NT2/D1 (cell line): ENCODE measurements around the gene CD300H.
"Not testable (repeated sequence)": the region's sequence is repeated elsewhere in the genome, so short reads cannot be mapped to it uniquely, and the experiment has no call there.

Experiments
- SUZ12 ChIP-seq: IDR thresholded peaks from 2 replicates; pipeline ENCODE4 v1.6.1; 2011; ENCODE audit not compliant: insufficient read length, insufficient read depth; ENCODE audit errors: extremely low read depth
- YY1 ChIP-seq: IDR thresholded peaks from 2 replicates; pipeline ENCODE4 v1.6.1; 2011; ENCODE audit not compliant: insufficient read length, insufficient read depth
- ZNF274 ChIP-seq: IDR thresholded peaks from 2 replicates; pipeline ENCODE4 v1.6.1; 2011; ENCODE audit warnings: mild to moderate bottlenecking, low read depth, low read length

DNA sequence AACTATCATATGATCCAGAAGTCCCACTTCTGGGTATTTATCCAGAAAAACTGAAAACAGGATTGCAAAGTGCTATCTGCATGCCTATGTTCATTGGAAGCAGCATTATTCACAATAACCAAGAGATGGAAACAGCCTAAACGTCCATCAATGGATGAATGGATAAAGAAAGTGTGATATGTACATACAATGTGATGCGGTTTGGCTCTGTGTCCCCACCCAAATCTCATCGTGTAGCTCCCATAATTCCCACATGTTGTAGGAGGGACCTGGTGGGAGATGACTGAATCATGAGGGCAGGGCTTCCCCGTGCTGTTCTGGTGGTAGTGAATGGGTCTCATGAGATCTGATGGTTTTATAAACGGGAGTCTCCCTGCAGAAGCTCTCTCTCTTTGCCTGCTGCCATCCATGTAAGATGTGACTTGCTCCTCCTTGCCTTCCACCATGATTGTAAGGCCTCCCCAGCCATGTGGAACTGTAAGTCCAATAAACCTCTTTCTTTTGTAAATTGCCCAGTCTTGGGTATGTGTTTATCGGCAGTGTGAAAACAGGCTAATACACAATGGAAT, 48.8 kb downstream of the CD300H start:
- not testable (repeated sequence) for TF ChIP-seq YY1, SUZ12, ZNF274
